ENCODE measurements around the gene BPIFB1. TPM values are rescaled to one million over a fixed set of nuclear protein-coding genes. Genes with fewer than 3 reads are reported as not detected.

BPIFB1 gene
- total and polyA plus RNA-seq, 10 of the 15 experiments (the other 5 are each of a cell fraction or from before 2014, with no cell fraction given), result 0.13 TPM; not detected in 9

DNA sequence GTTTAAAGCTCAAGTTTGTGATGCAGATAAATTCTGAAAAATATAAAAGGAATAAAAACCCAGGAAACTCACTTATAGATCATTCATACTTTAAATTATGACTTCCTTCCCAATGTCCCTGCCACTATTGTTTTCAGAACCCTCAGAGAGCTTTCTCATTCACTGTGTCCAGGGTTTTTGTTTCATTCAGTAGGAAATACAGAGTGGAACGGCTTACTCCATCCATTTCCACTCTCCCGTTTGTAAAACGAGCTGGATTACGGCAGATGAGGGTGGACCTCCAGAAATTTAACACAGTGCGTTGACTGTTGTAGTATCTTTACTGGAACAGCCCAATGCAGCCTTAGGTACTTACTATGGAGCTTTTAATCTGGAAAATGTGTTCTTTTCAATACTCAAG is 23.6 kb upstream of the BPIFB1 start:
- no peak overlapping the region for H3K27ac ChIP-seq (ENCODE audit: control insufficient read depth, insufficient read depth)
- H3K9me3 ChIP-seq (replicated peaks; ENCODE audit: control insufficient read depth, insufficient read depth, low read length), result no peaks in the 10 kb centered on the region
- in situ Hi-C loops (cut with MboI), result no loop called here
- H3K4me3 ChIP-seq, result no peak overlapping the region
- H3K79me2 ChIP-seq (ENCODE audit: control insufficient read depth, insufficient read depth, low read length), result no peaks in the 10 kb centered on the region
- no peaks in the 10 kb centered on the region for H3K4me1 ChIP-seq (ENCODE audit: control insufficient read depth, insufficient read depth, low read length)
- no peak for FAIRE-seq
- ChIA-PET CTCF (no interaction called here), RAD21 (ENCODE audit: unreplicated experiment) (no interaction called here), POLR2A (no interaction called here), SMC1A (ENCODE audit: uncharacterized antibody, unreplicated experiment) (no interaction called here)
- TF ChIP-seq SMC3 (IDR thresholded peaks at IDR 0.05; ENCODE audit: borderline replicate concordance, low read length), result no peak
- TF ChIP-seq, protein P1, sequence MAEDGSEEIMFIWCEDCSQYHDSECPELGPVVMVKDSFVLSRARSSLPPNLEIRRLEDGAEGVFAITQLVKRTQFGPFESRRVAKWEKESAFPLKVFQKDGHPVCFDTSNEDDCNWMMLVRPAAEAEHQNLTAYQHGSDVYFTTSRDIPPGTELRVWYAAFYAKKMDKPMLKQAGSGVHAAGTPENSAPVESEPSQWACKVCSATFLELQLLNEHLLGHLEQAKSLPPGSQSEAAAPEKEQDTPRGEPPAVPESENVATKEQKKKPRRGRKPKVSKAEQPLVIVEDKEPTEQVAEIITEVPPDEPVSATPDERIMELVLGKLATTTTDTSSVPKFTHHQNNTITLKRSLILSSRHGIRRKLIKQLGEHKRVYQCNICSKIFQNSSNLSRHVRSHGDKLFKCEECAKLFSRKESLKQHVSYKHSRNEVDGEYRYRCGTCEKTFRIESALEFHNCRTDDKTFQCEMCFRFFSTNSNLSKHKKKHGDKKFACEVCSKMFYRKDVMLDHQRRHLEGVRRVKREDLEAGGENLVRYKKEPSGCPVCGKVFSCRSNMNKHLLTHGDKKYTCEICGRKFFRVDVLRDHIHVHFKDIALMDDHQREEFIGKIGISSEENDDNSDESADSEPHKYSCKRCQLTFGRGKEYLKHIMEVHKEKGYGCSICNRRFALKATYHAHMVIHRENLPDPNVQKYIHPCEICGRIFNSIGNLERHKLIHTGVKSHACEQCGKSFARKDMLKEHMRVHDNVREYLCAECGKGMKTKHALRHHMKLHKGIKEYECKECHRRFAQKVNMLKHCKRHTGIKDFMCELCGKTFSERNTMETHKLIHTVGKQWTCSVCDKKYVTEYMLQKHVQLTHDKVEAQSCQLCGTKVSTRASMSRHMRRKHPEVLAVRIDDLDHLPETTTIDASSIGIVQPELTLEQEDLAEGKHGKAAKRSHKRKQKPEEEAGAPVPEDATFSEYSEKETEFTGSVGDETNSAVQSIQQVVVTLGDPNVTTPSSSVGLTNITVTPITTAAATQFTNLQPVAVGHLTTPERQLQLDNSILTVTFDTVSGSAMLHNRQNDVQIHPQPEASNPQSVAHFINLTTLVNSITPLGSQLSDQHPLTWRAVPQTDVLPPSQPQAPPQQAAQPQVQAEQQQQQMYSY (CRISPR knock-in tag; IDR thresholded peaks at IDR 0.05), result no peak
- no peak for TF ChIP-seq TCF7 (IDR thresholded peaks at IDR 0.05; ENCODE audit: borderline replicate concordance)
- TF ChIP-seq BCL11A (IDR thresholded peaks at IDR 0.05; ENCODE audit: low read depth, low read length), result no peak
- TF ChIP-seq, protein P2, sequence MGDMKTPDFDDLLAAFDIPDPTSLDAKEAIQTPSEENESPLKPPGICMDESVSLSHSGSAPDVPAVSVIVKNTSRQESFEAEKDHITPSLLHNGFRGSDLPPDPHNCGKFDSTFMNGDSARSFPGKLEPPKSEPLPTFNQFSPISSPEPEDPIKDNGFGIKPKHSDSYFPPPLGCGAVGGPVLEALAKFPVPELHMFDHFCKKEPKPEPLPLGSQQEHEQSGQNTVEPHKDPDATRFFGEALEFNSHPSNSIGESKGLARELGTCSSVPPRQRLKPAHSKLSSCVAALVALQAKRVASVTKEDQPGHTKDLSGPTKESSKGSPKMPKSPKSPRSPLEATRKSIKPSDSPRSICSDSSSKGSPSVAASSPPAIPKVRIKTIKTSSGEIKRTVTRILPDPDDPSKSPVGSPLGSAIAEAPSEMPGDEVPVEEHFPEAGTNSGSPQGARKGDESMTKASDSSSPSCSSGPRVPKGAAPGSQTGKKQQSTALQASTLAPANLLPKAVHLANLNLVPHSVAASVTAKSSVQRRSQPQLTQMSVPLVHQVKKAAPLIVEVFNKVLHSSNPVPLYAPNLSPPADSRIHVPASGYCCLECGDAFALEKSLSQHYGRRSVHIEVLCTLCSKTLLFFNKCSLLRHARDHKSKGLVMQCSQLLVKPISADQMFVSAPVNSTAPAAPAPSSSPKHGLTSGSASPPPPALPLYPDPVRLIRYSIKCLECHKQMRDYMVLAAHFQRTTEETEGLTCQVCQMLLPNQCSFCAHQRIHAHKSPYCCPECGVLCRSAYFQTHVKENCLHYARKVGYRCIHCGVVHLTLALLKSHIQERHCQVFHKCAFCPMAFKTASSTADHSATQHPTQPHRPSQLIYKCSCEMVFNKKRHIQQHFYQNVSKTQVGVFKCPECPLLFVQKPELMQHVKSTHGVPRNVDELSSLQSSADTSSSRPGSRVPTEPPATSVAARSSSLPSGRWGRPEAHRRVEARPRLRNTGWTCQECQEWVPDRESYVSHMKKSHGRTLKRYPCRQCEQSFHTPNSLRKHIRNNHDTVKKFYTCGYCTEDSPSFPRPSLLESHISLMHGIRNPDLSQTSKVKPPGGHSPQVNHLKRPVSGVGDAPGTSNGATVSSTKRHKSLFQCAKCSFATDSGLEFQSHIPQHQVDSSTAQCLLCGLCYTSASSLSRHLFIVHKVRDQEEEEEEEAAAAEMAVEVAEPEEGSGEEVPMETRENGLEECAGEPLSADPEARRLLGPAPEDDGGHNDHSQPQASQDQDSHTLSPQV (IDR thresholded peaks at IDR 0.05), result no peak
- no peaks in the 10 kb centered on the region for H4K20me1 ChIP-seq (ENCODE audit: control insufficient read depth, insufficient read depth)
- no peak for ATAC-seq
- WGBS (ENCODE audit: insufficient coverage, insufficient replicate concordance, low lambda C conversion rate, missing lambda C conversion rate), result 28% methylated on average over 5 of the region's 5 CpGs
- H3K9ac ChIP-seq (ENCODE audit: control insufficient read depth, insufficient read depth, low read length), result no peak overlapping the region
- DNase-seq (ENCODE audit: low read depth, low spot score), result no peak
- no peak overlapping the region for H2AFZ ChIP-seq (ENCODE audit: control insufficient read depth, low read depth, low read length)
- intact Hi-C loops (cut with micrococcal nuclease; ENCODE audit: unreplicated experiment), result no loop called here
- no TSS peak for BruUV-seq (replicated peaks)
- H3K36me3 ChIP-seq (ENCODE audit: control insufficient read depth in 2 of 2, insufficient read depth in 2 of 2, low read length in 1 of 2), result no peaks in the 10 kb centered on the region
- no peaks in the 10 kb centered on the region for H3K27me3 ChIP-seq (replicated peaks in 1 of 2; ENCODE audit: control insufficient read depth in 2 of 2, insufficient read depth in 2 of 2, low read length in 1 of 2)
- H3K4me2 ChIP-seq (ENCODE audit: control insufficient read depth, insufficient read depth), result no peak overlapping the region
